ENCODE measurements around the gene GPX2. TPM values are rescaled to one million over a fixed set of nuclear protein-coding genes. Genes with fewer than 3 reads are reported as not detected.

Gene GPX2
- total RNA-seq, 1 donor from 2014 or later, result not detected

- Histone ChIP-seq H3K4me3 (ENCODE audit: insufficient read depth, low read depth, low read length) (no peak overlapping the region), H3K27me3 (ENCODE audit: insufficient read depth, low read length) (no peaks in the 10 kb centered on the region), H3K4me1 (ENCODE audit: insufficient read depth, low read length) (no peaks in the 10 kb centered on the region), H3K79me2 (ENCODE audit: insufficient read depth, low read length) (no peaks in the 10 kb centered on the region), H2AFZ (ENCODE audit: low read depth, low read length) (no peak overlapping the region), H3K9ac (ENCODE audit: low read length) (no peak overlapping the region), H3K9me3 (ENCODE audit: insufficient read depth, low read depth, low read length) (no peaks in the 10 kb centered on the region), H3K4me2 (ENCODE audit: low read length) (no peak overlapping the region), H3K36me3 (ENCODE audit: insufficient read depth, low read length) (no peaks in the 10 kb centered on the region), H4K20me1 (ENCODE audit: insufficient read depth, low read length) (peaks cover 19% of the 10 kb centered on the region), H3K27ac (ENCODE audit: low read depth, low read length) (no peak overlapping the region)
- Mint-ChIP-seq H3K4me1 (ENCODE audit: low read depth, unreplicated experiment) (no peaks in the 10 kb centered on the region), H3K27me3 (ENCODE audit: low read depth, unreplicated experiment) (no peaks in the 10 kb centered on the region), H3K4me3 (ENCODE audit: unreplicated experiment) (no peak overlapping the region), H3K36me3 (ENCODE audit: low read depth, unreplicated experiment) (peaks cover 43% of the 10 kb centered on the region), H3K9me3 (ENCODE audit: unreplicated experiment) (no peaks in the 10 kb centered on the region), H3K27ac (ENCODE audit: unreplicated experiment) (no peak overlapping the region)
- no peak for TF ChIP-seq EZH2 (IDR thresholded peaks at IDR 0.05; ENCODE audit: insufficient read depth, low read length)
- no peak for TF ChIP-seq CTCF (IDR thresholded peaks at IDR 0.05; ENCODE audit: insufficient read depth, low read depth, low read length)
- FAIRE-seq, result no peak
- no peak for DNase-seq (ENCODE audit: low read depth)
Observed at GRCh38 chr14:64950889-64951288, 8.3 kb upstream of the GPX2 start.

GRCh38 chr14:64948612-64949210 is 6.2 kb upstream of the GPX2 start:
- no peaks in the 10 kb centered on the region for H3K79me2 ChIP-seq (ENCODE audit: insufficient read depth, low read length)
- no peak overlapping the region for H3K4me3 ChIP-seq (ENCODE audit: insufficient read depth, low read depth, low read length)
- no peak overlapping the region for H3K9ac ChIP-seq (ENCODE audit: low read length)
- TF ChIP-seq CTCF (IDR thresholded peaks at IDR 0.05; ENCODE audit: insufficient read depth, low read depth, low read length), result no peak
- no peak for TF ChIP-seq EZH2 (IDR thresholded peaks at IDR 0.05; ENCODE audit: insufficient read depth, low read length)
- H3K4me2 ChIP-seq (ENCODE audit: low read length), result no peak overlapping the region
- Mint-ChIP-seq H3K36me3 (ENCODE audit: low read depth, unreplicated experiment) (peaks cover 39% of the 10 kb centered on the region), H3K27me3 (ENCODE audit: low read depth, unreplicated experiment) (no peaks in the 10 kb centered on the region), H3K9me3 (ENCODE audit: unreplicated experiment) (no peaks in the 10 kb centered on the region), H3K27ac (ENCODE audit: unreplicated experiment) (no peak overlapping the region), H3K4me1 (ENCODE audit: low read depth, unreplicated experiment) (no peaks in the 10 kb centered on the region), H3K4me3 (ENCODE audit: unreplicated experiment) (no peak overlapping the region)
- no peaks in the 10 kb centered on the region for H3K36me3 ChIP-seq (ENCODE audit: insufficient read depth, low read length)
- no peaks in the 10 kb centered on the region for H3K4me1 ChIP-seq (ENCODE audit: insufficient read depth, low read length)
- FAIRE-seq (no peak), DNase-seq (ENCODE audit: low read depth) (no peak)
- H2AFZ ChIP-seq (ENCODE audit: low read depth, low read length), result no peak overlapping the region
- no peak overlapping the region for H3K27ac ChIP-seq (ENCODE audit: low read depth, low read length)
- H3K27me3 ChIP-seq (ENCODE audit: insufficient read depth, low read length), result no peaks in the 10 kb centered on the region
- H3K9me3 ChIP-seq (ENCODE audit: insufficient read depth, low read depth, low read length), result no peaks in the 10 kb centered on the region
- H4K20me1 ChIP-seq (ENCODE audit: insufficient read depth, low read length), result peaks cover 11% of the 10 kb centered on the region
